GM12878 (cell line): ENCODE results near the gene THSD8.

Experiments used
- CBX5 ChIP-seq: sonication (generic); IDR thresholded peaks from 2 replicates; pipeline ENCODE4 v1.6.1; 2016; ENCODE audit warnings: low read depth, moderate library complexity, mild to moderate bottlenecking, inconsistent platforms
- CTCF ChIP-seq, 3 experiments: IDR thresholded peaks in 2 of 3; conservative IDR thresholded peaks in 1 of 3; 2 replicates each; pipeline ENCODE4 v1.5.1; 2011; ENCODE audit warnings: low read depth in 3 of 3, low read length in 3 of 3, mild to moderate bottlenecking in 3 of 3, control low read depth in 2 of 3, moderate library complexity in 2 of 3, inconsistent platforms in 1 of 3, mixed read lengths in 1 of 3; ENCODE audit not compliant: control insufficient read depth in 2 of 3, insufficient read depth in 1 of 3; ENCODE audit errors: extremely low read depth in 1 of 3
- CUX1 ChIP-seq: IDR thresholded peaks from 2 replicates; pipeline ENCODE4 v1.6.1; 2012; ENCODE audit warnings: improper control_type of control experiment, low read depth, low read length; ENCODE audit not compliant: insufficient replicate concordance
- EZH2 ChIP-seq: IDR thresholded peaks from 2 replicates; pipeline ENCODE4 v1.6.1; 2012; ENCODE audit warnings: low read depth, mild to moderate bottlenecking, control low read depth, inconsistent platforms, low read length, borderline replicate concordance; ENCODE audit not compliant: control insufficient read depth
- NFIC ChIP-seq: IDR thresholded peaks from 2 replicates; pipeline ENCODE4 v1.6.1; 2012; ENCODE audit warnings: low read depth, mild to moderate bottlenecking, inconsistent platforms, low read length, moderate library complexity
- POLR2AphosphoS5 ChIP-seq: IDR thresholded peaks from 2 replicates; pipeline ENCODE4 v1.6.1; 2011; ENCODE audit warnings: mild to moderate bottlenecking, low read length, inconsistent platforms
- RUNX3 ChIP-seq: IDR thresholded peaks from 2 replicates; pipeline ENCODE4 v1.6.1; 2012; ENCODE audit warnings: low read length, inconsistent platforms
- SMC3 ChIP-seq: IDR thresholded peaks from 2 replicates; pipeline ENCODE4 v1.6.1; 2011; ENCODE audit warnings: low read length, improper control_type of control experiment, borderline replicate concordance
- YY1 ChIP-seq: IDR thresholded peaks from 2 replicates; pipeline ENCODE4 v1.6.1; 2011; ENCODE audit warnings: low read depth, mild to moderate bottlenecking, low read length
- TF ChIP-seq, protein P1 (sequence below): fragments of 450-650 bp; IDR thresholded peaks from 2 replicates; pipeline ENCODE4 v1.6.1; 2016; ENCODE audit warnings: mild to moderate bottlenecking
- TF ChIP-seq, protein P2 (sequence below): IDR thresholded peaks from 2 replicates; pipeline ENCODE4 v1.6.1; 2011; ENCODE audit warnings: low read depth, mild to moderate bottlenecking, low read length, moderate library complexity, borderline replicate concordance; ENCODE audit errors: extremely low read depth

DNA sequence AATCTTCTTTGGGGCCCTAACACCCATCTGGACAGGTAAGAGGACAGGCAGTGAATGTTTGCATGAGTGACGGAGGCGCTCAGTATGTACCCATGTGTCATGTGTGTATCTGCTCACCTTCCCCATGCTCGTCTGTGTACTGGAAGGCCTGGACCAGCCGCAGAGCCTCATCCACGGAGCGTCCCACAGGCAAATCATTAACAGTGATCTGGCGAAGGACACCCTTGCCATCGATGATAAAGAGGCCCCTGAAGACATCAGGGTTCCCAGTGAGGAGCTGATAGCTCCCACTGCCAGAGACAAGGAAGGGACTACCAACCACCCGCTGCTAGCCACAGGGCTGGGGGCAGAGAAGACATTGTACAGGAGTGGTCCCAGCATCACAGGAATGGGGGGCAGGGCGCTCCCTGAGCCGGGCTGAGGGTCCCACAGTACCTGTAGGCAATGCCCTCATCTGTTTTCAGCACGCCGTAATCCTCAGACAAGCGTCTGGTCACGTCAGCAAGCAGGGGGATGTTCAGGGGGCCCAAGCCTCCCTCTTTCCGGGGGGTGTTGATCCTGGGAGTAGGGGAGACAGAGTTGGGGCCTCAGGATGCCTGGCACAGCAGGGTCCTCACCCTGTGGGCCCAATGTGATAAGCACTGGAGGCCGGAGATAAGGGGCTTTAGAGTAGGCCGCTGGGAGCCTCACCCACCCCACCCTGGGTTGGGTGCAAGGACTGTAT lies 2.0 kb upstream of the THSD8 start:
- TF ChIP-seq YY1 (no peak), SMC3 (no peak), CTCF (IDR thresholded peaks at IDR 0.05 in 2 of 3, conservative IDR thresholded peaks at IDR 0.05 in 1 of 3; ENCODE audit: control insufficient read depth in 2 of 3, extremely low read depth in 1 of 3, insufficient read depth in 1 of 3, low read depth in 3 of 3, low read length in 3 of 3) (no peak), CUX1 (no peak), CBX5 (no peak), RUNX3 (no peak), NFIC (no peak), EZH2 (no peak), POLR2AphosphoS5 (no peak)
- TF ChIP-seq, protein P1, sequence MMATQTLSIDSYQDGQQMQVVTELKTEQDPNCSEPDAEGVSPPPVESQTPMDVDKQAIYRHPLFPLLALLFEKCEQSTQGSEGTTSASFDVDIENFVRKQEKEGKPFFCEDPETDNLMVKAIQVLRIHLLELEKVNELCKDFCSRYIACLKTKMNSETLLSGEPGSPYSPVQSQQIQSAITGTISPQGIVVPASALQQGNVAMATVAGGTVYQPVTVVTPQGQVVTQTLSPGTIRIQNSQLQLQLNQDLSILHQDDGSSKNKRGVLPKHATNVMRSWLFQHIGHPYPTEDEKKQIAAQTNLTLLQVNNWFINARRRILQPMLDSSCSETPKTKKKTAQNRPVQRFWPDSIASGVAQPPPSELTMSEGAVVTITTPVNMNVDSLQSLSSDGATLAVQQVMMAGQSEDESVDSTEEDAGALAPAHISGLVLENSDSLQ = no peak
- TF ChIP-seq, protein P2, sequence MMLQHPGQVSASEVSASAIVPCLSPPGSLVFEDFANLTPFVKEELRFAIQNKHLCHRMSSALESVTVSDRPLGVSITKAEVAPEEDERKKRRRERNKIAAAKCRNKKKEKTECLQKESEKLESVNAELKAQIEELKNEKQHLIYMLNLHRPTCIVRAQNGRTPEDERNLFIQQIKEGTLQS = no peak
